Pancreas (tissue), 10 donors: ENCODE results near the gene TENM4. TPM values are rescaled to one million over a fixed set of nuclear protein-coding genes. Genes with fewer than 3 reads are reported as not detected.

ENCODE experiments used
- ATAC-seq, 4 donors: fragments of 200-7000 bp; cut with Tn5 transposase; one replicate each; pipeline versions ENCODE4 v1.8.0 to v1.9.1; 2020; ENCODE audit warnings: mild to moderate bottlenecking in 4 of 4, moderate library complexity in 4 of 4
- DNase-seq, 6 donors: peaks; one replicate each; pipeline ENCODE4 v3.0.0-alpha.2; 2020
- FAIRE-seq: peaks from 2 replicates; lab custom pipeline; 2012; peaks lifted over from hg19 to GRCh38; lab: Jason Lieb, UNC
- H3K27ac ChIP-seq, 4 donors: fragments of 200-600 bp; sonication (generic); 1 replicate in 3 of 4; 2 replicates in 1 of 4; pipeline versions ENCODE4 v1.5.0 to v1.8.0; 2020
- H3K27me3 ChIP-seq, 4 donors: fragments of 200-600 bp; one replicate each; pipeline ENCODE4 v1.8.0; 2021
- H3K36me3 ChIP-seq, 3 donors: fragments of 200-600 bp; sonication (generic) in 1 of 3; one replicate each; pipeline versions ENCODE4 v1.5.0 to v1.8.0; 2020 to 2021
- H3K4me1 ChIP-seq, 3 donors: fragments of 200-600 bp; one replicate each; pipeline ENCODE4 v1.8.0; 2021
- H3K4me3 ChIP-seq, 4 donors: fragments of 200-600 bp; sonication (generic) in 2 of 4; one replicate each; pipeline versions ENCODE4 v1.5.0 to v1.8.0; 2020 to 2021
- H3K9me3 ChIP-seq, 4 donors: fragments of 200-600 bp; one replicate each; pipeline ENCODE4 v1.8.0; 2021
- WGBS, 2 donors: extraction: QIAGEN DNeasy Blood & Tissue Kit; methylation state at CpG; one replicate each; pipeline ENCODE4 v1.1.7; 2013; 5-methylcytosine and 5-hydroxymethylcytosine counted together
- intact Hi-C, 3 donors: fragments of 100-400 bp; cut with DNase I; formaldehyde crosslinking; loops; one replicate each; pipeline versions ENCODE4 v1.11.1 to v1.14.2; 2022
- polyA plus RNA-seq, 2 donors: library from polyadenylated mRNA; stranded (reverse); fragments of 200-250 nt; gene quantifications; one replicate each; pipeline ENCODE4 v1.2.3, GENCODE V29; 2013
- total RNA-seq, 6 donors: library from RNA; stranded (reverse); fragmentation: NEBNext Ultra II Directional in 4 of 6; extraction: Animal tissue kit (Norgen Biotek cat#: 25700) in 4 of 6; gene quantifications; one replicate each; pipeline versions ENCODE4 v1.2.1 to v1.2.4, GENCODE V29; 2021 to 2023
- TF ChIP-seq, protein P1 (sequence below), 4 donors: fragments of 200-600 bp; sonication (generic) in 3 of 4; IDR thresholded peaks; one replicate each; pipeline versions ENCODE4 v1.5.0 to v1.8.0; 2021; ENCODE audit warnings: antibody characterized with exemption in 4 of 4
- donor health status: healthy with polysubstance abuse.
- donor health status: DM: no; HTN: no; CAD: no; lungs with moderate emphysema.
- donor health status: DM: no; HTN: no; CAD: no.
- donor health status: control.
- donor health status: control.
- donor health status: Bipolar disorder and iron deficiency.
- donor health status: DM: yes; HTN: yes; CAD: no.
- donor health status: DM: no; HTN: no; CAD: no.
- donor health status: DM: no; HTN: no; CAD: no.
- donor health status: DM: yes; HTN: yes; CAD: no.

TENM4 gene
- total and polyA plus RNA-seq, 8 donors: 0.37 to 6.8 (median 1.3) TPM

DNA sequence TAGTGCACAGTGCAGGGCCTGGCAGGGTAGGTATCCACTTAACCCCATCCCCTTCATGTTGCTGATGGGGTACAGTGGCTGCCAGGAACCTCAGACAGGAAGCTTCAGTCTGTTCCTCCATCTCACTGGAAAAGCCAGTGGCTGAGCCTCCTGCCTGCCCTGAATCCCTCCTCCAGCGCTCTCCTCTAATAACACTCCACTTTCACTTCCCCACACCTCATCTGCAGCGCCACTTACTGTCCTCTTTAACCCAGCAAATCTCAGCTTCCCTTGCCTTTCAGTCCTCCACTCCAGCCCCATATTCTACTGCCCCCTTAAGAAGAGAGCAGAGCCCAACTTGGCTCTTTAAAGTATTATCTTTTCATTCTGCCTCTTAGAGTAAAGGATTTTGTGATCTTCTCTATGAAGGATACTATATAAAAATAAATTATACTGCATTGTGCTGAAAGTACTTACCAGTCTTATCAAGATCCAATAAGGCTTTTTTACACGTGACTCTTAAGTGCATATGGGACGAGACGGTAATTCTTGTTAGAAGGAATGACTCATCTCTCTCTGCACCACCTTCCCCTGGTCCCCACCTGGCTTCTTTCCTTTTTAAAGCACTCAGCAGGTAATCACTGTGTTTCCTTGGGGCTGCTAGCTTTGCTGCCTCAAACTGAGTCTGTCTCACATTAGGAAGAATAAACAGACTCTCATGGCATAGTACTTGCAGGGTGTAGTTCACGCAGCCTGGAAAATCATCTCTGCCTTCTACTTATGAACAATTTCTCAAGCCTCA is 628.1 kb downstream of the TENM4 start:
- intact Hi-C loops: no loop called here
- Histone ChIP-seq H3K27me3 (no peaks in the 10 kb centered on the region), H3K4me3 (no peak overlapping the region), H3K9me3 (no peaks in the 10 kb centered on the region), H3K27ac (no peak overlapping the region), H3K36me3 (no peaks in the 10 kb centered on the region), H3K4me1 (peaks cover 0 to 2% (median 0%) of the 10 kb centered on the region in 3 donors)
- ATAC-seq (peak in 2 of 4 donors; percentile 44 to 72), DNase-seq (no peak), FAIRE-seq (no peak)
- TF ChIP-seq, protein P1, sequence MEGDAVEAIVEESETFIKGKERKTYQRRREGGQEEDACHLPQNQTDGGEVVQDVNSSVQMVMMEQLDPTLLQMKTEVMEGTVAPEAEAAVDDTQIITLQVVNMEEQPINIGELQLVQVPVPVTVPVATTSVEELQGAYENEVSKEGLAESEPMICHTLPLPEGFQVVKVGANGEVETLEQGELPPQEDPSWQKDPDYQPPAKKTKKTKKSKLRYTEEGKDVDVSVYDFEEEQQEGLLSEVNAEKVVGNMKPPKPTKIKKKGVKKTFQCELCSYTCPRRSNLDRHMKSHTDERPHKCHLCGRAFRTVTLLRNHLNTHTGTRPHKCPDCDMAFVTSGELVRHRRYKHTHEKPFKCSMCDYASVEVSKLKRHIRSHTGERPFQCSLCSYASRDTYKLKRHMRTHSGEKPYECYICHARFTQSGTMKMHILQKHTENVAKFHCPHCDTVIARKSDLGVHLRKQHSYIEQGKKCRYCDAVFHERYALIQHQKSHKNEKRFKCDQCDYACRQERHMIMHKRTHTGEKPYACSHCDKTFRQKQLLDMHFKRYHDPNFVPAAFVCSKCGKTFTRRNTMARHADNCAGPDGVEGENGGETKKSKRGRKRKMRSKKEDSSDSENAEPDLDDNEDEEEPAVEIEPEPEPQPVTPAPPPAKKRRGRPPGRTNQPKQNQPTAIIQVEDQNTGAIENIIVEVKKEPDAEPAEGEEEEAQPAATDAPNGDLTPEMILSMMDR (IDR thresholded peaks at IDR 0.05): no peak
- WGBS, 2 donors: 86 to 88% methylated on average over 6 of the region's 6 CpGs

DNA sequence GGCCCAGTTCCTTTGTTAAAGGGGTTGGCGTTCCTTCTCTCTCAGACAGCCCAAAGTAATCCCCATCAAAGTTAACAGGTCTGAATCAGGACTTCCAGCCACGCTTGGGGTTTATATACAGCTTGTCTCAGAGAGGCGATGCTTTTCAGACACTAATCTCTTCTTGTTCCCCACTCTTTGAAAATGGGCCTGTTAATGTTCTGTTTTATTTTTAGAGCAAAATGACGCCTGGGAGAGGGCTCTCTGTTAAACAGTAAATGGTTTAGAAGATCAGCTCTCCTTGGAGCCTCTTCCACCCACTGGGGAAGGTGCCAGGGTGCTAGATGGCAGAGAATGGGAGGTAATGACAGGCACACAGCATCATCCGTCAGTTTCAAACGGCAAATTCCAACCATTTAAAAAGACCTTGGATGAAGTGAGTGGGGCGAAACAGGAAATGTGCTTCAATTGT is 630.2 kb downstream of the TENM4 start:
- Histone ChIP-seq H3K27me3 (no peaks in the 10 kb centered on the region), H3K4me3 (no peak overlapping the region), H3K9me3 (no peaks in the 10 kb centered on the region), H3K36me3 (no peaks in the 10 kb centered on the region), H3K4me1 (peaks cover 0 to 2% (median 0%) of the 10 kb centered on the region in 3 donors), H3K27ac (no peak overlapping the region)
- WGBS, 2 donors: 76 to 80% methylated on average over 7 of the region's 7 CpGs
- no peak for FAIRE-seq
- peak in 2 of 4 donors; percentile 11 to 14 for ATAC-seq
- DNase-seq: no peak
- intact Hi-C loops: no loop called here
- TF ChIP-seq, protein P1 (IDR thresholded peaks at IDR 0.05): no peak

DNA sequence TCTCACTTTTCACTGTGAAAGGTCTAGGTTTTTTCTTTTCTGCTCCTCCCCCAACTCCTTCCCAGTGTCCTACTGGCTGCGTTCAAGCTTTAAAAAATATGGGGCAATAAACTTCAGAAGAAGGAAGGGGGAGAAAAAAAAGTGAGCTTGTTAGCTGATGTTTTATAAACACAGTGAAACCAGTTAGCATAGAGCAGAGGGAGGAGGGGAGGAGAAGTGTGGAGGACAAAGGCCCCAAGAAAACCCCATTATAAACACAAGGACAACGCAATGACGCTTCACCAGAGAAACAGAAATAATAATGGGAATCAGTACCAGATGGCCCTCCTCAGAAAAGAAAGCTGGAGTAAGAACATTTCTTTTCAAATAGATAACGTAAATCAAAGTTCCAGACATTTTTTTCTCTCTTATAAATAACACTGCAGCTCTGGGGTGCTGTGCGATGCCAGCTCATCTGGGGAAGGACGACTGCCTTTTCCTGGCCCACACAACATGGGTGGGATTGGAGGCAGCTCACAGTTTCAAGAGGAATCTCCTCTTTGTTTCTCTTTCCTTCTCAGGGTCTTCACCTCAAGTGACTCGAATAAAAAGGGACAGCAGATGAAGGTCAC is 630.8 kb downstream of the TENM4 start:
- Histone ChIP-seq H3K36me3 (no peaks in the 10 kb centered on the region), H3K9me3 (no peaks in the 10 kb centered on the region), H3K27me3 (no peaks in the 10 kb centered on the region), H3K27ac (no peak overlapping the region), H3K4me3 (no peak overlapping the region), H3K4me1 (peaks cover 0 to 2% (median 0%) of the 10 kb centered on the region in 3 donors)
- FAIRE-seq: no peak
- no peak for ATAC-seq
- TF ChIP-seq, protein P1 (IDR thresholded peaks at IDR 0.05): no peak
- DNase-seq: no peak
- intact Hi-C loops: no loop called here
- WGBS, 2 donors: 84 to 87% methylated on average over 7 of the region's 7 CpGs

DNA sequence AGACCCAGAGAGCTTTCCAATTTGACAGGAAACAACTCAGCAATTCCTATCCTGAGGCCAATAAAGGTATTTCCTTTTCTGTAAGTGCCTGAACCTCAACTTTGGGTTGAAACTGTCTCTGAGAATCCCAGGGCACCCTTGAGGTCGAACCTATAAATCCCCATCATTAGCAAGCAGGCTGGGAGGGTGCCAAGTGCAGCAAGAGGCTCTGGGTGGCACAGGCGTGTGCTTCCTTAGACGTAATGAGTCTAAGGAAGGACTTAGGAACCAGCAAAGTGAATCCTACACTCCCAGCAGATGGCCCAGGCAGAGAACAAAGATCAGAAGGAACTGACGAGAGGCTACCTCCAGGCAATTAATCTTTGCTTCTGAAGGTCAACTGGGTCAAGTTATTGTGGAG is 631.9 kb downstream of the TENM4 start:
- Histone ChIP-seq H3K27ac (no peak overlapping the region), H3K36me3 (no peaks in the 10 kb centered on the region), H3K27me3 (no peaks in the 10 kb centered on the region), H3K4me1 (peaks cover 0 to 2% (median 0%) of the 10 kb centered on the region in 3 donors), H3K9me3 (no peaks in the 10 kb centered on the region), H3K4me3 (no peak overlapping the region)
- TF ChIP-seq, protein P1 (IDR thresholded peaks at IDR 0.05): no peak
- no peak for DNase-seq
- FAIRE-seq: no peak
- ATAC-seq: no peak
- 74 to 76% methylated on average over 4 of the region's 4 CpGs for WGBS, 2 donors
- intact Hi-C loops: no loop called here
